H1 (cell line): ENCODE data around the gene SLC22A14. TPM values are rescaled to one million over a fixed set of nuclear protein-coding genes. Genes with fewer than 3 reads are reported as not detected.

Source experiments
- TEAD4 ChIP-seq: IDR thresholded peaks from 2 replicates; pipeline ENCODE4 v1.6.1; 2012; ENCODE audit warnings: low read depth, low read length, inconsistent platforms, mixed read lengths
- polyA plus RNA-seq, 7 experiments: library from polyadenylated mRNA; depleted of rRNA in 3 of 7; stranded (reverse) in 5 of 7; unstranded in 2 of 7; fragments of >200 nt in 5 of 7; fragments of 200-250 nt in 2 of 7; gene quantifications; 1 replicate in 5 of 7; 2 replicates in 1 of 7; 4 replicates in 1 of 7; pipeline versions ENCODE4 v1.2.1 to v1.2.3, GENCODE V29; 2011 to 2013; ENCODE audit warnings: missing spikeins in 2 of 7, mixed read lengths in 2 of 7
- total RNA-seq: library from RNA; stranded (reverse); fragmentation: NEBNext Ultra II Directional; extraction: Animal tissue kit (Norgen Biotek cat#: 25700); gene quantifications from 2 replicates; pipeline ENCODE4 v1.2.1, GENCODE V29; 2021

SLC22A14 gene
- total and polyA plus RNA-seq, 2 of the 8 experiments (the other 6 are each of a cell fraction or from before 2014, with no cell fraction given), result 0.03 TPM; not detected in 1

DNA sequence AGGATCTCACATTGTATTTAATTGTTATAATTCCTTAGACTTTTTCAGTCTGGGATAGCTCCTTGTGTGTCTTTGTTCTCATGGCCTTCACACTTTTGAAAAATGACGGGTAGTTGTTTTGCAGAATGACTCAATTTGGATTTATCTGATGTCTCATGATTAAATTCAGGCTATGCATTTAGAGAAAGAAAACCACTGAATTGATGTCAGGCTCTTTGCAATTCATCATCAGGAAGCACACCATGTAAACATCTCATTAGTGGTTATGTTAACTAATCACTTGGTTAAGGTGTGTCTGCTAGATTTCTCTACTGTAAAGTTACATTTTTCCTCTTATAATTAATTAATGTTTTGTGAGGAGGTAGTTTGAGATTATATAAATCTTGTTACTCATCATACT is 24.5 kb upstream of the SLC22A14 start (continued):
- no peak for TF ChIP-seq TEAD4
